ENCODE data around the gene CEP41.

DNA sequence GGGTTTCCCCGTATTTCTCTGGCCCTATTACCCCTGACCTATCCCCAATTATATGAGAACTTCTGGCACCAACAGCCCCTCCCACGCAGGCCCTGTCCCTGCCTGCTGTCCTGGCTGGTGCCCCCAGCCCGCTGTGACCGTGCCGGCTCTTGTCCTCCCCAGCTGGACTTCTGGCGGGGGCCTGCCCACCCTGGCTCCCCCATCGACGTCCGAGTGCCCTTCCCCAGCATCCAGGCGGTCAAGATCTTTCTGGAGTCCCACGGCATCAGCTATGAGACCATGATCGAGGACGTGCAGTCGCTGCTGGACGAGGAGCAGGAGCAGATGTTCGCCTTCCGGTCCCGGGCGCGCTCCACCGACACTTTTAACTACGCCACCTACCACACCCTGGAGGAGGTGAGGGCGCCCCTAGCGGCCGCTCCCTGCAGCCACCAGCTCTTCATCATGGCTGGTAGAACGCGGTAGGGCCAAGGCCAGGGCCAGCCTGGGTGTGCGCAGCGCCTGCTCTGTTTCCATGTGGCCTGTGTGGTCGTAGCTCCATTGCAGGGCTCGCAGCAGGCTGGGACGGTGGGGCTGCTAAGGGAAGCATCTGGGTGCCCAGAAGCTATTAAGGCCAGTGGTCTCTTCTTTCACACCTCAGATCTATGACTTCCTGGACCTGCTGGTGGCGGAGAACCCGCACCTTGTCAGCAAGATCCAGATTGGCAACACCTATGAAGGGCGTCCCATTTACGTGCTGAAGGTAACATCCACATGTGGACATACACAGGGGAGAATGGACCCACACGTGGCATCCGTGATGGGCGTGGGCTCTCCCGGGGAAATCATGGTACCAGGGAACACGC is 59.1 kb downstream of the CEP41 start:
- TF ChIP-seq, protein P1, sequence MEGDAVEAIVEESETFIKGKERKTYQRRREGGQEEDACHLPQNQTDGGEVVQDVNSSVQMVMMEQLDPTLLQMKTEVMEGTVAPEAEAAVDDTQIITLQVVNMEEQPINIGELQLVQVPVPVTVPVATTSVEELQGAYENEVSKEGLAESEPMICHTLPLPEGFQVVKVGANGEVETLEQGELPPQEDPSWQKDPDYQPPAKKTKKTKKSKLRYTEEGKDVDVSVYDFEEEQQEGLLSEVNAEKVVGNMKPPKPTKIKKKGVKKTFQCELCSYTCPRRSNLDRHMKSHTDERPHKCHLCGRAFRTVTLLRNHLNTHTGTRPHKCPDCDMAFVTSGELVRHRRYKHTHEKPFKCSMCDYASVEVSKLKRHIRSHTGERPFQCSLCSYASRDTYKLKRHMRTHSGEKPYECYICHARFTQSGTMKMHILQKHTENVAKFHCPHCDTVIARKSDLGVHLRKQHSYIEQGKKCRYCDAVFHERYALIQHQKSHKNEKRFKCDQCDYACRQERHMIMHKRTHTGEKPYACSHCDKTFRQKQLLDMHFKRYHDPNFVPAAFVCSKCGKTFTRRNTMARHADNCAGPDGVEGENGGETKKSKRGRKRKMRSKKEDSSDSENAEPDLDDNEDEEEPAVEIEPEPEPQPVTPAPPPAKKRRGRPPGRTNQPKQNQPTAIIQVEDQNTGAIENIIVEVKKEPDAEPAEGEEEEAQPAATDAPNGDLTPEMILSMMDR (IDR thresholded peaks at IDR 0.05), result no peak
- TF ChIP-seq POLR2A (IDR thresholded peaks at IDR 0.05), result no peak

Measured in lower leg skin (tissue), 3 donors.